Endothelial cell of umbilical vein (primary cell): Measurements from ENCODE around the gene HIVEP3. TPM values are rescaled to one million over a fixed set of nuclear protein-coding genes. Genes with fewer than 3 reads are reported as not detected.

Experiments used
- BruUV-seq: library from RNA; stranded (reverse); fragments of 400-500 nt; replicated peaks from 2 replicates; lab custom pipeline; 2021; lab: Mats Ljungman, UMichigan
- CTCF ChIA-PET: fragments of 300-600, 350-600 bp; sonication (Branson Sonifier 250); formaldehyde crosslinking; loops from one replicate; lab custom pipeline; 2021; ENCODE audit warnings: antibody characterized with exemption, inconsistent platforms; lab: Charles Lee
- POLR2A ChIA-PET: fragments of 300-600, 350-600 bp; sonication (Branson Sonifier 250); formaldehyde crosslinking; loops from one replicate; lab custom pipeline; 2021; ENCODE audit warnings: antibody characterized with exemption, inconsistent platforms; lab: Charles Lee
- DNase-seq: peaks from one replicate; pipeline ENCODE4 v3.0.0-alpha.2; 2011; ENCODE audit warnings: low read depth, low spot score
- FAIRE-seq: peaks from 2 replicates; lab custom pipeline; 2011; peaks lifted over from hg19 to GRCh38; lab: Jason Lieb, UNC
- H2AFZ ChIP-seq: 2 replicates; pipeline ENCODE4 v1.6.0; 2012; ENCODE audit warnings: low read depth, low read length, control low read depth, inconsistent platforms
- H3K27ac ChIP-seq: 2 replicates; pipeline ENCODE4 v1.5.1; 2011; ENCODE audit warnings: low read depth, mild to moderate bottlenecking, control low read depth, low read length, moderate library complexity; ENCODE audit not compliant: insufficient read depth
- H3K27me3 ChIP-seq, 2 experiments: 2 replicates each; pipeline versions ENCODE4 v1.6.0 to v1.6.1; 2011; ENCODE audit warnings: low read length in 2 of 2, mixed read lengths in 1 of 2; ENCODE audit not compliant: control insufficient read depth in 2 of 2, insufficient read depth in 2 of 2
- H3K36me3 ChIP-seq, 2 experiments: 2 replicates in 1 of 2; 3 replicates in 1 of 2; pipeline ENCODE4 v1.5.1; 2011; ENCODE audit warnings: low read length in 2 of 2, mild to moderate bottlenecking in 1 of 2, moderate library complexity in 1 of 2; ENCODE audit not compliant: control insufficient read depth in 2 of 2, insufficient read depth in 2 of 2; ENCODE audit errors: extremely low read depth in 1 of 2
- H3K4me1 ChIP-seq: 3 replicates; pipeline ENCODE4 v1.5.1; 2011; ENCODE audit warnings: mild to moderate bottlenecking, low read length; ENCODE audit not compliant: control insufficient read depth, insufficient read depth; ENCODE audit errors: extremely low read depth
- H3K4me2 ChIP-seq: 2 replicates; pipeline ENCODE4 v1.6.1; 2011; ENCODE audit warnings: low read length, control low read depth, mixed read lengths; ENCODE audit not compliant: insufficient read depth
- H3K4me3 ChIP-seq, 3 experiments: fragments of 200-600 bp in 1 of 3; sonication (generic), shearing (Covaris generic) in 1 of 3; replicated peaks in 1 of 3; 2 replicates each; pipeline ENCODE4 v1.5.1; 2011 to 2016; ENCODE audit warnings: control low read depth in 3 of 3, low read length in 3 of 3, mild to moderate bottlenecking in 2 of 3, inconsistent platforms in 1 of 3, low read depth in 1 of 3, moderate library complexity in 1 of 3; ENCODE audit not compliant: insufficient read depth in 1 of 3
- H3K79me2 ChIP-seq: 2 replicates; pipeline ENCODE4 v1.6.0; 2012; ENCODE audit warnings: low read length, inconsistent platforms; ENCODE audit not compliant: control insufficient read depth, insufficient read depth
- H3K9ac ChIP-seq: replicated peaks from 2 replicates; pipeline ENCODE3; 2011; ENCODE audit warnings: low read length, control low read depth; ENCODE audit not compliant: insufficient read depth; ENCODE audit errors: extremely low read depth
- H3K9me1 ChIP-seq: replicated peaks from 3 replicates; pipeline ENCODE4 v1.6.0; 2011; ENCODE audit warnings: mild to moderate bottlenecking, low read length; ENCODE audit not compliant: control insufficient read depth, insufficient read depth; ENCODE audit errors: extremely low read depth
- H3K9me3 ChIP-seq: replicated peaks from 2 replicates; pipeline ENCODE4 v1.5.1; 2012; ENCODE audit warnings: low read length, inconsistent platforms; ENCODE audit not compliant: control insufficient read depth, insufficient read depth
- H4K20me1 ChIP-seq: replicated peaks from 2 replicates; pipeline ENCODE3; 2011; ENCODE audit warnings: mild to moderate bottlenecking, low read length; ENCODE audit not compliant: control insufficient read depth, insufficient read depth; ENCODE audit errors: extremely low read depth
- EZH2 ChIP-seq: IDR thresholded peaks from 2 replicates; pipeline ENCODE4 v1.6.1; 2012; ENCODE audit warnings: borderline replicate concordance, low read depth, mild to moderate bottlenecking, moderate library complexity, low read length, inconsistent platforms; ENCODE audit not compliant: severe bottlenecking
- FOS ChIP-seq: IDR thresholded peaks from 2 replicates; pipeline ENCODE4 v1.6.1; 2011; ENCODE audit warnings: mild to moderate bottlenecking, low read length, moderate library complexity, borderline replicate concordance; ENCODE audit not compliant: insufficient read depth
- GATA2 ChIP-seq: IDR thresholded peaks from 2 replicates; pipeline ENCODE4 v1.7.0; 2011; ENCODE audit warnings: low read depth, mild to moderate bottlenecking, moderate library complexity, mixed read lengths, low read length; ENCODE audit not compliant: insufficient read length, insufficient read depth
- JUN ChIP-seq: IDR thresholded peaks from 2 replicates; pipeline ENCODE4 v1.6.1; 2011; ENCODE audit warnings: borderline replicate concordance, low read depth; ENCODE audit not compliant: insufficient read length, insufficient read depth
- MYC ChIP-seq: IDR thresholded peaks from one replicate; pipeline ENCODE4 v1.6.1; 2011; ENCODE audit warnings: mild to moderate bottlenecking, low read depth, low read length
- POLR2A ChIP-seq: IDR thresholded peaks from 2 replicates; pipeline ENCODE4 v1.6.1; 2012; ENCODE audit warnings: low read depth, mild to moderate bottlenecking, control low read depth, low read length
- POLR2AphosphoS5 ChIP-seq: IDR thresholded peaks from 2 replicates; pipeline ENCODE4 v1.6.1; 2012; ENCODE audit warnings: low read depth, mild to moderate bottlenecking, control low read depth, low read length, moderate library complexity; ENCODE audit not compliant: insufficient read depth
- dilution Hi-C: fragments of 300-500 bp; cut with MboI; formaldehyde crosslinking; loops from one replicate; pipeline ENCODE4 v1.15.0; 2019; ENCODE audit warnings: low sequenced_read_pairs; ENCODE audit not compliant: extremely low pct_ligation_motif_present
- intact Hi-C: fragments of 100-400 bp; cut with micrococcal nuclease; formaldehyde crosslinking; loops from one replicate; pipeline ENCODE4 v1.10.0; 2022
- polyA plus RNA-seq, 4 experiments: library from polyadenylated mRNA; depleted of rRNA in 3 of 4; stranded (reverse) in 3 of 4; unstranded in 1 of 4; fragments of >200 nt; gene quantifications; 2 replicates each; pipeline versions ENCODE4 v1.2.1 to v1.2.3, GENCODE V29; 2011 to 2012; ENCODE audit warnings: missing spikeins in 1 of 4
- total RNA-seq: library from RNA; stranded (reverse); gene quantifications from 2 replicates; pipeline ENCODE4 v1.2.3, GENCODE V29; 2021
- TF ChIP-seq, protein P1 (sequence below), 2 donors: IDR thresholded peaks; 1 replicate in 1 of 2; 2 replicates in 1 of 2; pipeline ENCODE4 v1.5.1; 2011; ENCODE audit warnings: low read length in 2 of 2, mild to moderate bottlenecking in 2 of 2, moderate library complexity in 2 of 2, control low read depth in 1 of 2, inconsistent platforms in 1 of 2, low read depth in 1 of 2; ENCODE audit not compliant: insufficient read depth in 1 of 2; ENCODE audit errors: extremely low read depth in 1 of 2
- TF ChIP-seq, protein P2 (sequence below): IDR thresholded peaks from 2 replicates; pipeline ENCODE4 v1.6.1; 2011; ENCODE audit not compliant: insufficient read depth, insufficient read length

HIVEP3 gene
- total and polyA plus RNA-seq, 2 donors (not counting 3 experiments of a cell fraction or from before 2014, with no cell fraction given) = 3.4 to 4.0 TPM

GRCh38 chr1:41720861-41721410 lies 197.8 kb downstream of the HIVEP3 start:
- Histone ChIP-seq H3K79me2 (no peaks in the 10 kb centered on the region), H3K9me1 (no peaks in the 10 kb centered on the region), H4K20me1 (no peaks in the 10 kb centered on the region), H3K4me1 (peaks cover 18% of the 10 kb centered on the region), H3K9ac (no peak overlapping the region), H3K4me2 (no peak overlapping the region), H3K4me3 (no peak overlapping the region), H3K36me3 (no peaks in the 10 kb centered on the region), H3K27ac (no peak overlapping the region), H2AFZ (no peak overlapping the region), H3K9me3 (no peaks in the 10 kb centered on the region), H3K27me3 (no peaks in the 10 kb centered on the region)
- BruUV-seq = no TSS peak
- ChIA-PET CTCF (no interaction called here), POLR2A (no interaction called here)
- FAIRE-seq (no peak), DNase-seq (no peak)
- TF ChIP-seq, protein P1, sequence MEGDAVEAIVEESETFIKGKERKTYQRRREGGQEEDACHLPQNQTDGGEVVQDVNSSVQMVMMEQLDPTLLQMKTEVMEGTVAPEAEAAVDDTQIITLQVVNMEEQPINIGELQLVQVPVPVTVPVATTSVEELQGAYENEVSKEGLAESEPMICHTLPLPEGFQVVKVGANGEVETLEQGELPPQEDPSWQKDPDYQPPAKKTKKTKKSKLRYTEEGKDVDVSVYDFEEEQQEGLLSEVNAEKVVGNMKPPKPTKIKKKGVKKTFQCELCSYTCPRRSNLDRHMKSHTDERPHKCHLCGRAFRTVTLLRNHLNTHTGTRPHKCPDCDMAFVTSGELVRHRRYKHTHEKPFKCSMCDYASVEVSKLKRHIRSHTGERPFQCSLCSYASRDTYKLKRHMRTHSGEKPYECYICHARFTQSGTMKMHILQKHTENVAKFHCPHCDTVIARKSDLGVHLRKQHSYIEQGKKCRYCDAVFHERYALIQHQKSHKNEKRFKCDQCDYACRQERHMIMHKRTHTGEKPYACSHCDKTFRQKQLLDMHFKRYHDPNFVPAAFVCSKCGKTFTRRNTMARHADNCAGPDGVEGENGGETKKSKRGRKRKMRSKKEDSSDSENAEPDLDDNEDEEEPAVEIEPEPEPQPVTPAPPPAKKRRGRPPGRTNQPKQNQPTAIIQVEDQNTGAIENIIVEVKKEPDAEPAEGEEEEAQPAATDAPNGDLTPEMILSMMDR (IDR thresholded peaks at IDR 0.05; ENCODE audit: extremely low read depth in 1 of 2, insufficient read depth in 1 of 2, low read depth in 1 of 2, low read length in 2 of 2) = no peak
- TF ChIP-seq POLR2AphosphoS5 (no peak), GATA2 (no peak), MYC (no peak), JUN (no peak), EZH2 (no peak), POLR2A (no peak), FOS (no peak)
- TF ChIP-seq, protein P2, sequence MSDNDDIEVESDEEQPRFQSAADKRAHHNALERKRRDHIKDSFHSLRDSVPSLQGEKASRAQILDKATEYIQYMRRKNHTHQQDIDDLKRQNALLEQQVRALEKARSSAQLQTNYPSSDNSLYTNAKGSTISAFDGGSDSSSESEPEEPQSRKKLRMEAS = no peak
- intact Hi-C loops = loop anchor here (10.0 kb wide), 1 partner anchor 314 kb away; no protein-coding TSS in a partner anchor
- dilution Hi-C loops = no loop called here
